ENCODE data around the gene LGSN. TPM values are rescaled to one million over a fixed set of nuclear protein-coding genes. Genes with fewer than 3 reads are reported as not detected.

Gene LGSN
- total RNA-seq, 1 donor from 2014 or later = not detected

- no peaks in the 10 kb centered on the region for H3K4me1 ChIP-seq
- intact Hi-C loops (cut with DNase I) = no loop called here
Observed at GRCh38 chr6:63317641-63318040, 2.1 kb downstream of the LGSN start.

GRCh38 chr6:63316113-63316512, 3.7 kb downstream of the LGSN start:
- Histone ChIP-seq H3K4me1 (no peaks in the 10 kb centered on the region), H3K9me3 (no peaks in the 10 kb centered on the region), H3K27ac (no peak overlapping the region), H3K4me3 (no peak overlapping the region), H3K27me3 (no peaks in the 10 kb centered on the region), H3K36me3 (no peaks in the 10 kb centered on the region)
- no peak for DNase-seq (ENCODE audit: low spot score in 2 of 2)
- TF ChIP-seq CTCF (IDR thresholded peaks at IDR 0.05) = no peak
- intact Hi-C loops (cut with DNase I) = no loop called here

More at GRCh38 chr6:63317641-63318040, 2.1 kb downstream of the LGSN start:
- TF ChIP-seq CTCF (IDR thresholded peaks at IDR 0.05) = no peak
- no peak for DNase-seq (ENCODE audit: low spot score in 2 of 2)
- no peaks in the 10 kb centered on the region for H3K36me3 ChIP-seq
- no peaks in the 10 kb centered on the region for H3K9me3 ChIP-seq
- H3K27ac ChIP-seq = no peak overlapping the region
- H3K4me3 ChIP-seq = no peak overlapping the region
- H3K27me3 ChIP-seq = no peaks in the 10 kb centered on the region

GRCh38 chr6:63313111-63313510, 6.7 kb downstream of the LGSN start:
- intact Hi-C loops (cut with DNase I) = no loop called here
- TF ChIP-seq CTCF (IDR thresholded peaks at IDR 0.05) = no peak
- H3K4me1 ChIP-seq = no peaks in the 10 kb centered on the region
- H3K9me3 ChIP-seq = no peaks in the 10 kb centered on the region
- H3K4me3 ChIP-seq = no peak overlapping the region
- H3K27ac ChIP-seq = no peak overlapping the region
- H3K27me3 ChIP-seq = no peaks in the 10 kb centered on the region
- no peak for DNase-seq (ENCODE audit: low spot score in 2 of 2)
- H3K36me3 ChIP-seq = no peaks in the 10 kb centered on the region

- Histone ChIP-seq H3K36me3 (no peaks in the 10 kb centered on the region), H3K27ac (no peak overlapping the region), H3K9me3 (no peaks in the 10 kb centered on the region), H3K27me3 (no peaks in the 10 kb centered on the region), H3K4me3 (no peak overlapping the region), H3K4me1 (no peaks in the 10 kb centered on the region)
- peak in 1 of 3 experiments; percentile 6 for TF ChIP-seq CTCF (IDR thresholded peaks at IDR 0.05)
- no peak for DNase-seq (ENCODE audit: low spot score in 2 of 2)
- intact Hi-C loops (cut with DNase I) = no loop called here
Observed at GRCh38 chr6:63307581-63308246, 12.1 kb downstream of the LGSN start.

GRCh38 chr6:63306420-63306819, 13.4 kb downstream of the LGSN start:
- H3K4me3 ChIP-seq = no peak overlapping the region
- no peak for DNase-seq (ENCODE audit: low spot score in 2 of 2)
- no peaks in the 10 kb centered on the region for H3K36me3 ChIP-seq
- H3K27ac ChIP-seq = no peak overlapping the region
- TF ChIP-seq CTCF (IDR thresholded peaks at IDR 0.05) = no peak
- intact Hi-C loops (cut with DNase I) = no loop called here
- H3K27me3 ChIP-seq = no peaks in the 10 kb centered on the region
- no peaks in the 10 kb centered on the region for H3K9me3 ChIP-seq
- H3K4me1 ChIP-seq = no peaks in the 10 kb centered on the region

- Histone ChIP-seq H3K4me3 (no peak overlapping the region), H3K27me3 (no peaks in the 10 kb centered on the region), H3K36me3 (no peaks in the 10 kb centered on the region), H3K4me1 (no peaks in the 10 kb centered on the region), H3K27ac (no peak overlapping the region), H3K9me3 (no peaks in the 10 kb centered on the region)
- intact Hi-C loops (cut with DNase I) = no loop called here
- no peak for TF ChIP-seq CTCF (IDR thresholded peaks at IDR 0.05)
- DNase-seq (ENCODE audit: low spot score in 2 of 2) = no peak
Observed at GRCh38 chr6:63305277-63305676, 14.5 kb downstream of the LGSN start.
